Esophagus squamous epithelium (tissue), 4 donors: ENCODE results near the gene EN2.

Experiments
- CTCF ChIP-seq, 6 experiments: fragments of 450-650 bp in 4 of 6; fragments of 200-600 bp in 2 of 6; sonication (generic) in 2 of 6; IDR thresholded peaks; one replicate each; pipeline ENCODE4 v1.5.1; 2016 to 2019; ENCODE audit warnings: antibody characterized with exemption in 6 of 6, mild to moderate bottlenecking in 4 of 6, moderate library complexity in 4 of 6
- POLR2A ChIP-seq, 4 donors: fragments of 450-650 bp; IDR thresholded peaks; one replicate each; pipeline ENCODE4 v1.6.1; 2017; ENCODE audit warnings: antibody characterized with exemption in 4 of 4, mild to moderate bottlenecking in 4 of 4, moderate library complexity in 3 of 4

GRCh38 chr7:155437836-155438235 lies 20.1 kb upstream of the EN2 start:
- TF ChIP-seq CTCF (IDR thresholded peaks at IDR 0.05) = no peak
- TF ChIP-seq POLR2A (IDR thresholded peaks at IDR 0.05) = no peak
